ENCODE data around the gene RABEPK.
"Not testable (repeated sequence)": the region's sequence is repeated elsewhere in the genome, so short reads cannot be mapped to it uniquely, and the experiment has no call there.

RABEPK gene

GRCh38 chr9:125200216-125201047 lies at the start of gene RABEPK:
Gene RABEPK (plus strand): TSS chr9:125200542. CDS start chr9:125203014, 2,472 bp downstream.
- FAIRE-seq: peak; percentile 79

DNA sequence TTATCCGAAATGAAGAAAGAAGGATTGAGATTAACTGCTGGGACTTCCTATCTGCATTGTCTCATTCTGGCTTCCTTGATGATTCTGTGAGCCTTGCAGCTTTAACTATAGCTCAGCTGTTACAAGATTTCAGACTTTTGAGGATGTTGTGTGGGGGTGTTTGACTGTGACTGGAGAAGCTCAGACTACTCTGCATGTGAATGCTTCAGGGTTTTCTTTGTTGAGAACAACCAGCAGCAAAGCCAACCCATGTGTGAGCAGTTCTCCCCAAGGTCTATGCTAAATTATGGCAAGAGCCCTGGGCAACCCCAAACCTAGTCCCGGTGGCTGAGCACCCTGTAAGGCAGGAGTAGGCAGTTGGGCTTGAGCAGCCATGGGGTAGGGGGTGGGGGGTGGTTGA lies 48.6 kb upstream of the RABEPK start:
- no peak for FAIRE-seq

GRCh38 chr9:125153712-125154367 lies 46.5 kb upstream of the RABEPK start:
- no peak for FAIRE-seq

DNA sequence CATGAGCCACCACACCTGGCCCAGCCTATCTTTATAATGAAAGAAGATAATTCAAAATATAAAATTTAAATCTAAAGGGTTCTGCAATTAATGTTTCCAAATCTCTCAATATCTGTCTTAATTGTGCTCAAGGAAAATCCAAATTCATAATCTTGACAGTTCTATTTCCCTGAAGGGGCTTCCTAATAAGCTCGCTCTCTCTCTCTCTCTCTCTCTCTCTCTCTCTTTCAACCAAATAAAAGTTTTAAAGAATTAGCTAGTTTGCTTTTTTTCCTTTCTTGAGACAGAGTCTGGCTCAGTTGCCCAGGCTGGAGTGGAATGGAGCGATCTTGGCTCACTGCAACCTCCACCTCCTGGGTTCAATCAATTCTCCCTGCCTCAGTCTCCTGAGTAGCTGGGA lies 43.8 kb upstream of the RABEPK start:
- no peak for FAIRE-seq

GRCh38 chr9:125160750-125161149 lies 39.6 kb upstream of the RABEPK start:
- no peak for FAIRE-seq

GRCh38 chr9:125161284-125161918 lies 38.9 kb upstream of the RABEPK start:
- FAIRE-seq: no peak

DNA sequence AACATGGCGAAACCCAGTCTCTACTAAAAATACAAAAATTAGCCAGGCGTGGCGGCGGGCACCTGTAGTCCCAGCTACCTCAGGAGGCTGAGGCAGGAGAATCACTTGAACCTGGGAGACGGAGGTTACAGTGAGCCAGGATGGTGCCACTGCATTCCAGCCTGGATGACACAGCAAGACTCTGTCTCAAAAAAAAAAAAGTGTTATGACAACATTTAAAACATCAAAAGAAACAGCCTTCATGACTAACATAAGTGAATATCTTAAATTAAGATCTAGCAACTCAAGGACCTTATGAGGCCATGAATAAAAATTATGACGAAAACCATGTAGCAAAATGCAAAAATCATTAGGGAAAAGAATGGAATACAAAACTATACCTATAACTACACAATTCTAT lies 37.5 kb upstream of the RABEPK start:
- not testable (repeated sequence) for FAIRE-seq

DNA sequence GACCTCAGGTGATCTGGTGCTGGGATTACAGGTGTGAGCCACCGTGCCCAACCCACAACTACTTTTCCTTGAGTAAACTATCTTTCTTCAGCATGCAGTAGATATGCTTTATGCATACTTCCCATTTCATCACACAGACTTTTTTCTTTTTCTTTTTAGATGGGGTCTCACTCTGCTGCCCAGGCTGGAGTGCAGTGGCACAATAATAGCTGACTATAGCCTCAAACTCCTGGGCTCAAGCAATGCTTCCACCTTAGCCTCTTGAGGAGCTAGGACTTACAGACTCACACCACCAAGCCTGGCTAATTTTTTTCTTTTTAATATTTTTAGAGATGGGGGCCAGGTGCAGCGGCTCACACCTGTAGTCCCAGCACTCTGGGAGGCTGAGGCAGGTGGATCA lies 33.6 kb upstream of the RABEPK start:
- FAIRE-seq: no peak

DNA sequence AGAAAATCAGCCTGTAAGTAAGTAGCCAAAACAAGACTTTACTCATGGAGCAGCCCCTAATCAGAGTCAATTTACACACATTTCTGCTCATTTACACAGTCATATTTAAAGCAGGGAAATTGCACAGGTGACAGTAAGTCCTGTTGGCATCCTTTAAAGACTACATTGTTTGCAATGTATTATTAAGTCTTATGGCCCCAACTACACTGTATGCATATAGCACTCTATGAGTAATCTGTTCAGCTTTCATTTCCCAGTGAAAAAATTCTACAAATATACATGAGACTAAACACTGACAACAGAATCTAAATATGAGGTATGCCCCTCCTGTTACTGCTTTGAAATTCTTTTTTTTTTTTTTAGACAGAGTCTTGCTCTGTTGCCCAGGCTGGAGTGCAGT lies 30.4 kb upstream of the RABEPK start:
- FAIRE-seq: no peak

GRCh38 chr9:125172031-125172755 lies 28.1 kb upstream of the RABEPK start:
- no peak for FAIRE-seq

DNA sequence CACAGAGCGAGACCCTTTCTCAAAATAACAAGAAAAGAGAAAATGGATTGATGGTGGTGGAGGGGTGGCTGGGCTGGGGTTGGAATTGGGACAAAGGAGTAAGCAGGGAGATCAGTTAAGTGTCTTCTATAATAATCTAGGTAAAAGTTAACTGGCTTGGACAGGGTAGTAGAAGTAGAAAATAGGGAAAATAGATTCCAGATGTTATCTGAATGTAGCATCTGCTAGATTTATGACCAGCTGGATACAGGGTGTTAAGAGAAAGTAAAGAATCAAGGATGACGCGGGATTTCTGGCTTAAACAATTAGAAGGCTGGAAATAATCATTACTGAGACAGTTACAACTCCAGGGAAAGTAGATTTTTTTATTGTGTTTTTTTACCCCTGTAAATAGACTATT lies 23.7 kb upstream of the RABEPK start:
- no peak for FAIRE-seq

DNA sequence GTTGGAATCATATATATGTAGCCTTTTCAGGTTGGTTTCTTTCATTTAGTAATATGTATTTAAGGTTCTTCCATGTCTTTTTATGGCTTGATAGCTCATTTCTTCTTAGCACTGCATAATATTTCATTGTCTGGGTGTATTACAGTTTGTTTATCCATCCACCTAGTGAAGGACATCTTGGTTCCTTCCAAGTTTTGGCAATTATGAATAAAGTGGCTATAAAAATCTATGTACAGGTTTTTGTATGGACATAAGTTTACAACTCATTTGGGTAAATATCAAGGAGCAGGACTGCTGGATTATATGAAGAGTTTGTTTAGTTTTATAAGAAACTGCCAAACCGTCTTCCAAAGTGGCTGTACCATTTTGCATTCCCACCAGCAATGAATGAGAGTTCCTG lies 22.5 kb upstream of the RABEPK start:
- no peak for FAIRE-seq

- not testable (repeated sequence) for FAIRE-seq
These were observed 20.6 kb upstream of the RABEPK start for GRCh38 chr9:125179776-125180175.

- FAIRE-seq: no peak
These were observed 19.5 kb upstream of the RABEPK start for GRCh38 chr9:125180876-125181275.

DNA sequence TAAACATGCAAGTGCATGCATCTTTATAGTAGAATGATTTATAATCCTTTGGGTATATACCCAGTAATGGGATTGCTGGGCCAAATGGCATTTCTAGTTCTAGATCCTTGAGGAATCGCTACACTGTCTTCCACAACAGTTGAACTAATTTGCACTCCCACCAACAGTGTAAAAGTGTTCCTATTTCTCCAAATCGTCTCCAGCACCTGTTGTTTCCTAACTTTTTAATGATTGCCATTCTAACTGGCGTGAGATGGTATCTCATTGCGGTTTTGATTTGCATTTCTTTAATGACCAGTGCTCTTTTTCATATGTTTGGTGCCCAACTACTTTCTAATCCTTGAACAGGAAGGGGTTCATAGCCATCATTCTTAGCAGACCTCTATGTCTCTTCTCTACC lies 18.6 kb upstream of the RABEPK start:
- FAIRE-seq: not testable (repeated sequence)

DNA sequence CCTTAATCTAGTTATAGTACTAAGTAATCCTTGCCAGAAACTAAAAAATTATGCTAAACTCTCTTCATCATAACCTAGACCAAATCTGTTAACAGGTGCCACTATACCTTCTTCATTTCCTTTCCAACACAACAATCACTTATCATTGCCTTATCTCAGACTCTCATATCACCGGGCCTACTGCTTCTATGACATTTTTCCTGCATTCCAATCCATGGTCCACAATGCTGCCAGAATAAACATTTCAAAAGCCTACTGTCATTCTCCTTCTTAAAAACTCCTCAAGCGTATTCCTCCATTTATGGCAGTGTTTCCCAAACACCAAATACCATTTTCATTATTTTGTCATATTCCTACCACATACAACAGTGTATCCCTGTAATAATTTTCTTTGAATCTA lies 17.3 kb upstream of the RABEPK start:
- FAIRE-seq: no peak

- no peak for FAIRE-seq
These were observed 16.8 kb upstream of the RABEPK start for GRCh38 chr9:125183561-125183960.

DNA sequence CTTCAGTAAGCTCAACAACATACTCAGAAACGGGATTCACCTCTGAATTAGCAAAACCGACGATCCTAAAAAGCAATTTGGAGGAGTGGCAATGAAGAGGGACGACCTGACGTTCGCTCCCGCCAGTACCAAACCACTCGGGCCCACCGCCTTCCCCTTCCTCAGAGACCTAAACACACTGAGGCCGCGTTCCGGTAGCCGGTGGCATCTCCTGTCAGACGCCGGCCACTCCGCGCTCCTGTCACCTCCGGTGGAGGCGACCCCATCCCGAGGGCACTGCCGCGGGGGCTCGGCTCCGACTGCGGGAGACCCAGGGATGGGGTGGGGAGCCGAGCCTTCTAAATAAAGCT lies 11.4 kb upstream of the RABEPK start:
- FAIRE-seq: no peak

DNA sequence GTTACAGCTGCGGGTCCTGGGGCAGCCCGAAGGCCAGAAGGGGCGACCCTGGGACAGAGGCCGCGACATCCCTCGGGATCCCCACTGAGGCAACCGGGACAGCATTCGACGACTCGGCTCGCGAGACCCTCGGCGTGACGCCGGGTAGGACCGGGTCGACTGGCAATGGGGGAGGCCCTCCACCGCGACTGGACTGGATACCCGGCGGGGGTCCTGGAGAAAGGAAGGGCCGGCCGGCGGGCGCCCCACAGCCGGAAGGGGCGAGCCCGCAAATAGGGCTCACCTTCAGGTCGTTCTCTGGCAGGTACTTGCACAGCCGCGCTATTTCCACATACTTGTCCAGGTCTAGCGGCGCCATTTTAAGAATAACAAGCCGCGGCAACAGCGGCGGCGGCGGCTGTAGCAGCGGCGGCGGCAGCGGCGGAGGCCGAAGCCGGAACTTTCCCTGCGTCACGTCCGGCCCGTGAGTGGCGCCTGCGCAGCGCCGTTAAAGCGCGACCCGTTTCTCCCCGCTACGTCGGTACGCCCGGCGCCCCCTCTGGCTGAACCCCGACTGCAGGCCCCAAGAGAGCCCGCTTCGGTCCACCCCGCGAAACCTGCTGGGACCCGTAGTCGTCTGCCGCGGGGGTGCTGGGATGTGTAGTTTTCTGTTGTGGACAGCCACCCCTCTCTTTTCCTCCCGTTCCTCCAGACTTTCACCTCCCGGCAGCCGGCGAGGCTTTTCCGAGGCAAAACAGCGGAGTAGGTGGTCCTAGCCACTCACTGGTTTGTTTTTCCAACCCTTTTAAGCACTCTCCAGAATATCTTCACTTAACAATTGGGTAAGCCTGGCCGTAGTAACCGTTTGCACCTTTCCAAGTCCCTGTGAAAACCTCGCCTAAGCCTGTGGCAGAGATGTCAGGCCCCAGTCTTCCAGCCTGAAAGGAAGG lies 10.7 kb upstream of the RABEPK start, which contains the start of gene PPP6C:
Gene PPP6C (minus strand): TSS at position 443 of the 929 bp plus-strand sequence. CDS start 85 bp downstream, at position 358.
- FAIRE-seq: no peak

DNA sequence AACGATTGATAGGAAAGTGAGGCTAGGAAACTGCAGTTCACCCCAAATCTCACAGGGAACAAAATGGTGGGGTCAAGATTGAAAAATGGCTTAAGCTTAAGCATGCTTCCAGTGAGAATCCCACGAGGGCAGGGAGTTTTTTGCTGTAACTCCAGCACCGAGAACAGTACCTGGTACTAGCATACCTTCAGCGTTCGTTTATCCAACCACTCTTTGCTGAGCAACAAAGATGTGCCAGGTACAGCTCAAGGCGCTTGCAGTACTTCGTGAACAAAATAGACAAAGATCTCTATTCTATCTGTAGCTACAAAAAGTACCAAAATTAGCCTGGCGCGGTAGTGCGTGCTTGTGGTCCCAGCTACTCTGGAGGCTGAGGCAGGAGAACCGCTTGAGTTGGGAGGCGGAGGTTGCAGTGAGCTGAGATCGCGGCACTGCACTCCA lies 10.0 kb upstream of the RABEPK start:
- FAIRE-seq: no peak

DNA sequence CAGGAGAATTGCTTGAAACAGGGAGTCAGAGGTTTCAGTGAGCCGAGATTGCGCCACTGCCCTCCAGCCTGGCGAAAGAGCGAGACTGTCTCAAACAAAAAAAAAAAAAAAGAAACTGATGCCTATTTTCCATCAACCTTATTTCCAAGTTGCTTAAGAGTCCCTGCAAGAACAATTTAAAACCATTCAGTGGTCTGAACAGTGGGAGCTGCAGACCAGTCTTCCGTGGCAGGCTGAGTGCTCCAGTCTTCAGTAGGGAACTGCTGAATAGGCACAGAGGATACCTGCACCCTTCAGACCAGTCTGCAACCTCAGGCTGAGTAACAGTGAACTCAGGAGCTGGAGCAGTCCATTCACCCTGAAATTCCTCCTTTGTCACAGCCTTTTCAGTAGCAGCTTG lies 5.9 kb upstream of the RABEPK start:
- FAIRE-seq: not testable (repeated sequence)

GRCh38 chr9:125195591-125195990 lies 4.8 kb upstream of the RABEPK start:
- FAIRE-seq: not testable (repeated sequence)

All from G401.6 (cell line).